HG02642 (cell line): Measurements from ENCODE around the gene ALPL.

ENCODE experiments used
- ATAC-seq: cut with Tn5 transposase; IDR thresholded peaks from one replicate; pipeline ENCODE4 v1.9.1; 2021; ENCODE audit warnings: mild to moderate bottlenecking; ENCODE audit not compliant: unreplicated experiment, poor library complexity

Gene ALPL

GRCh38 chr1:21573971-21574465 is 64.8 kb downstream of the ALPL start:
- ATAC-seq, result no peak

GRCh38 chr1:21574466-21575151 is 65.4 kb downstream of the ALPL start:
- ATAC-seq, result no peak

DNA sequence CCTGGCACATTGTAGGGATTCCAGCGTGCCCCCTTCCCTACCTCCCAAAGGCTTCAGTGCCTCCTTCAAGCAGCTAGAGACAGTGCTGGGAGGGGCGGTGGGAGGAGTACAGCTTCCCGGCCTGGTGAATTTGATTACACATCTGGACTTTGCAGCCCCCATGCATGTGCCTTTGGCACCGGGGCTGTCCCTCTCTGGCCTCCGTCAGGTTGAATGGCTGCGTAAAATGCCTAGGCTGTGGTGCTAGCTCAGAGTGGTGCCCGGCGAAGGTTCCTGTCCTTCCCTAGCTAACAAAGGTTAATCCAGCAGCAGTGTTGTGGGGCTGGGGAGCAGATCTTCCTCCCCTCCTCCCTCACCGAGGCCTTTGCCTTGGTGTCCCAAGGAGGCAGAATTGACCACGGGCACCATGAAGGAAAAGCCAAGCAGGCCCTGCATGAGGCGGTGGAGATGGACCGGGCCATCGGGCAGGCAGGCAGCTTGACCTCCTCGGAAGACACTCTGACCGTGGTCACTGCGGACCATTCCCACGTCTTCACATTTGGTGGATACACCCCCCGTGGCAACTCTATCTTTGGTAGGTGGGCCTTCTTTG is 66.2 kb downstream of the ALPL start:
- no peak for ATAC-seq

- ATAC-seq, result no peak
Observed at GRCh38 chr1:21576031-21576797, 67.0 kb downstream of the ALPL start.

DNA sequence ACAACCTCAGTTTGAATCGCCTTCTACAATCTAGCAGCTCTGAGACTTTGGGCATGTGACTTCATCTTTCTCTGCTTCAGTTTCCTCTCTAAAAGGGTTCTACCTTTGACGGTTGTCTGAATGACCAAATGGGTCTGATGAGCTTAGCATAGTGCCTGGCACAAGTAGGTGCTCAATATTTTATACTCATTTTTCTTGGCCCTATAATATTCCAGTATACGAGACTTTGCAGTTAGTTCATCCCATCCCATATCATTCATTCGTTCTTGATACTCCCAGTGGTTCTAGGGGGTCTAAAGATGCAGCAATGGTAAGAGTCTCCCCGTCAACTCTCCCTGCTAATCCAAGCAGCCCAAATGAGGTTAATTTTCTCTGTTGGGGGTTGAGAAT is 67.6 kb downstream of the ALPL start:
- no peak for ATAC-seq

- no peak for ATAC-seq
Observed at GRCh38 chr1:21577324-21577723, 68.1 kb downstream of the ALPL start.

DNA sequence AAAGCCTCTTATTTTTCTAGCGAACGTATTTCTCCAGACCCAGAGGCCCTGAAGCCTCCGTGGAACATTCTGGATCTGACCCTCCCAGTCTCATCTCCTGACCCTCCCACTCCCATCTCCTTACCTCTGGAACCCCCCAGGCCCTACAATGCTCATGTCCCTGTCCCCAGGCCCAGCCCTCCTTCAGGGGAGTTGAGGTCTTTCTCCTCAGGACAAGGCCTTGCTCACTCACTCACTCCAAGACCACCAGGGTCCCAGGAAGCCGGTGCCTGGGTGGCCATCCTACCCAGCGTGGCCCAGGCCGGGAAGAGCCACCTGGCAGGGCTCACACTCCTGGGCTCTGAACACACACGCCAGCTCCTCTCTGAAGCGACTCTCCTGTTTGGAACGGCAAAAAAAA is 68.7 kb downstream of the ALPL start:
- ATAC-seq, result no peak

DNA sequence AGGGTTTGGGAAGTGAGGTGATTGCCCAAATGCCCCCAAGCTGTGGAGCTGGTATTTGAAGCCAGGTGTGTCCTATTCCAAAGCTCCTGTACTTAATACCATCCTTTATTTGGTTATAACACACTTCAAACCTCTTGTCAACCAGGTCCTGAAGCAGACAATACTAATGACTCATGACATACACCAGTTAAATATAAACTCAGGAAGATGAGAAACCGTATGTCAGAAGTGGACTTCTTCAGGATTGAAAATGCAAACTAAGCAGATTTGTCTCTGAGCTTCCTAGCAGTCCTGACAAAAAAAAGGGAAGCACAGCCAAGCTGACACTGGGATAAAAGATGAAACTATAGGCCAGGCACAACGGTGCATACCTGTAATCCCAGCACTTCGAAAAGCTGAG is 70.6 kb downstream of the ALPL start:
- no peak for ATAC-seq

DNA sequence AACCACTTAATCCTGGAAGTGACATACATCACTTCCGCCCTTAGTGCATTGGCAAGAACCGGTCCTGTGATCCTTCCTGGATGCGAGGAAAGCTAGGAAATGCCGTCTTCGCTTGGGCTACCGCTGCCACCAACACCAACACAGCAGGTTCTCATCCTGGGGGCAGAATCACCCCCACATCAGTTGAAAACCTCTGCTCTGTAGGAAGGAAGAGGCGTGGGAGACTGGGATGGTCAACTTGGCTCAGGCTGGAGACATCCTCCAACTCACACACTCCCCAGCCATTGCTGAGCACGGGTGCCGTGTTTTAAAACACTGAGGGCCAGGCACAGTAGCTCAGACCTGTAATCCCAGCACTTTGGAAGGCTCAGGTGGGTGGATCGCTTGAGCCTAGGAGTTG is 74.9 kb downstream of the ALPL start:
- no peak for ATAC-seq

- ATAC-seq, result no peak
Observed at GRCh38 chr1:21585037-21585436, 75.8 kb downstream of the ALPL start.

DNA sequence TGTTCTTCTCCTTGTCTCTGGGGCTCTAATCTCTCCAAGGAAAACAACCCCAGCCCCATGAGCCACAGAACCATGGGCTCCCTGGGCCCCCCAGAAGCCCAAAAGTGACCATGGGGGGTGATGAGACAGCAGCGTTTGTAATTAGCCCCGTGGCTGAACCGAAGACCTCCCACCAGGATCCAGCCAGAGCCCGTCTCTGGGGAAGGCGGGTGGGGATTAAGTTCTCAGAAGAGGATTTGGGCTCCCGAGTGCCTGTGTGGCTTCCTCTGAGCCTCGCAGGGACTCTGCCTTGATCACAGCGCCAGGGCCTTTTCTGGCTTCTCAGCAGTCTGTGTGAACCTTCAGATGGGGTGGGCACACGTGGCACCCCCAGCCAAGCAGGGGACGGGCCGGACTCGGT is 77.0 kb downstream of the ALPL start:
- no peak for ATAC-seq

DNA sequence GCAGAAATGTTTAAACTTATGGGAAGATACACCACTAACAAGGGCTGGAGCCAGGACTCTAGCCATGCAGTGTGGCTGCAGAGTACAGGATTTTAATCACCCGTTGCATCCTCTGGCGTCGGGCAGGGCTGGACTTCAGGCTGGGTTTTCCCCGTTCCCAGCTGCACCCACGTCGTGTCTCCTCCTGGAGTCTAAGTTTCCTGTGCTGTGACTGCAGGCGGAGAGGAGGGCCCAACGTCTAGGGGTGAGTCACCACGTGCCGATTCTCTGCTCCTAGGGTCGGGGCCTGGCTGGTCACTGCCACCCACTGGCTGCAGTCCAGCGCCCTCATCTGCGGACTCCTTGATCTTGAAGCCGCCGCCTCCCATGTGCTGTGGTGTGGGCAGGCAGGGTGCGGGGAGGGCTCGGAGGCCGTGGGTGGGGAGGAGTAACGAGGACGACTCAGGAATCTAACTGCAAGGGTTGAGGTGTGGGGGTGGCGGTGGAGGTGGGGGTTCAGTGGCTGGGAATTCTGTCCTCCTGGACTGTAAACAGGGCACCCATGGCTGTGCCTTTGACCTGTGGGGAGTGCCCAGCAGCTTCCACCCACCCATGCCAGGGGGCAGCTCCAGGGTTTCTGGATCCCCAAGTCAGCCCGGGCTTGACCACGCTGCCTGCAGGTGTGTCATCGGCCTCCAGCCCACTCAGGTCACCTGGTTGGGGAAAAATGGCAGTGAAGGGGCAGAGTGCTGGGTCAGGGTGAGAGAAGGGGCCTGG is 77.8 kb downstream of the ALPL start:
- ATAC-seq, result no peak

DNA sequence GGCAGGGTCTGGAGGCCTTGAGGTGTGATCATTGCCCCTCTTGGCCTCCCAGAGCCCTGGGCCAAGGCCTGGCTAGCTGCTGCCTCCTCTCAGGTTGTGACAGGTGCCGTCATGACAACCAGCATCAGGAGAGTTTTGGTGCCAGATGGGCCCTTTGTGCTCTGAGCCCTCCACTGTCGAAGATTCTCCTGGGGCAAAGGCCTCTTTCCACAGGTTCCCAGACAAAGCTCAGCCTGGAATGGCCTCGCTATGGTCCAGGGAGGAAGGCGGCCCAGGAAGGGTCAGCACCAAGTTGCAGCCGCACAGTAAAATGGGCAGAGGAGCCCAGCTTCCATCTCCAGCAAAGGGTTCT is 78.4 kb downstream of the ALPL start:
- ATAC-seq, result no peak

- ATAC-seq, result no peak
Observed at GRCh38 chr1:21589618-21590017, 80.4 kb downstream of the ALPL start.

DNA sequence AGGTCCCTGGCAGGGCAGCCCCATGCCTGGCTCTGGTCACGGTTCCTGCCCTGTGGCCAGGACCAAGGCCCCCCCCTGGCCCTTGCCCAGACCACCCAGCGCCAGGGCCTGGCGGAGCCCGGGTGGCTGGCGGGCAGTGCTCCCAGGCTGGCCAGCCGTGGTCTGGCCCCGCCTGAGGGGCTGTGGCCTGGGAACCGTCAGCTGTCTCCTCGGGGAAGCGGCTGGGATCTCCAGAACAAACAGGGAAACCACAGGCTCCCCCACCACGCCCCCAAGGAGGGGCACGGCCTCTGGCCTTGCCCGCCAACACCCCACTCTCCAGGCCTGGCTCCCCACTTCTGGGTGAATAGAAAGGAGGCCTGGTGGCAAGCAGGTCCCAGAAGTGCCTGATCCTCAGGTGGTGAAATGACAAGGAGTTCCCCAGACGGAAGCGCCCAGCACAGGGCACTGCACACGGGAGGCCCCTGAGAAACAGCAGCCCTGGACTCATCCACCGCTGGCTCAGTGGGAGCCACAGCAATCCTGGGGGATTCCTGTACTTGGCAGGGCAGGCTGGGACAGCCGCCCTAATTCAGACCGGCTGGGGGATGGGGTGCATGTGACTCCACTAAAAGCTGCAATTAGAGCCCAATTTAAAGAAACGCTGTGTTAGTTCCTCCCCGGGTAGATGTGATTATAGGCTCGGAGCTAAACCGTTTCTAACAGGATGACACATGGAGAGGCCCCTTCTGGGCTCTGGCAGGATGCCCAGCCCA is 81.1 kb downstream of the ALPL start:
- ATAC-seq, result no peak

DNA sequence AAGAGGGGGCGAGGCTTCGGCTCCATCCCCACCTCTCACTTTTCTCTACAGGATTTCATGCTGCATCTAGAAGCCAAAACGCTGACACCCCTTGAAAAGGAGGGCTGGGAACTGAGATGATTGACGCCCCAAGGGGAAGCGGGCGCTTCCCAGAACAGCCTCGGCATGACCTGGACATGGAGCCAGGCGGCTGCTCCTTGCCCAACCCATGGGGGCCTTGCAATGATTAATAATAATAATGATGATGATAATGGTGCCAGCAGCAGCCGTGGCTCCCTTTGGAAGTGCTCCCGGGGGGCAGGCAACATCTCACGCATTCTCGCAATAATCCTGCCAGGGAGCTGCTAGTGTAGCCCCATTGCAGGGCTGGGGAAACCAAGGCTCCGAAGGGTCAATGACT is 81.7 kb downstream of the ALPL start:
- no peak for ATAC-seq

GRCh38 chr1:21592086-21592865 is 83.1 kb downstream of the ALPL start:
- no peak for ATAC-seq

DNA sequence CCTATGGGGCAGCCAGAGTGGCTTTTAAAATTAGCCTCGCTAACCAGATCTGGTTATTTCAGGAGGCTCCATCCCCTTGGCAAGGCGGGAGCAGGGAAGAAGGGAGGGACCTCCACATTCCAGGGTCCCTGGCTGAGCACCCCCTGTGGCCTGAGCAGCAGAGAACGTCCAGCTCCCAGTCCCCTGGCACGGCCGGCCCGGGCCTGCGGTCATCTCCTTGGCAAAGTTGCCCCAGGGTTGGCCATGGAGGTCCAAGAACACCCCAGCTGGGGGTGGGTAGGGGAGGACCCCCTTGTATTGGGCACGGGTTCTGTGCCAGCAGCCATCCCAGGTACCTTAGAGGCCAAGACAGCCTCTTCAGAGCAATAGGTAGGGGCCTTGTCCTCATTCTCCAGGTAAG is 84.0 kb downstream of the ALPL start:
- no peak for ATAC-seq

DNA sequence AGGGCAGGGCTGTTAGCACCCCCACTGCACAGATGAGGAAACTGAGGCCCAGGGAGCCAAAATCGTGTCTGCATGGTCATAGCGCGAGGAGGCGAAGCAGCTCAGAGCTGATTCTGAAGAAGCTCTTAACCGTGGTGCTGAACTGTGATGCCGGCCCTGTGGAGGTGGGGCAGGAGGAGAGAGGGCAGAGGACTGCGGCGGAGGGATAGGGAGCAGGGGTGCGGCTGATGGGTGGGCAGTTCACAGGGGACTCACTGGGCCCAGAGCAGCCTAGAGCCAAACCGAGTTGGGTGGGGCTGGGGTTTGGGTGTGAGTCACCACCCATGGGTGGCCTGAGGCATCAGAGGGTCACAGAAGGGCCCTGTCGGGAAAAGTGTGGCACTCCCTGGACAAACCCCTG is 85.3 kb downstream of the ALPL start:
- no peak for ATAC-seq
